H1 (cell line): Measurements from ENCODE around the gene ALK. TPM values are rescaled to one million over a fixed set of nuclear protein-coding genes. Genes with fewer than 3 reads are reported as not detected.

ENCODE experiments used
- CTCF ChIA-PET: fragments of 300-600 bp; sonication (Branson Sonifier 250); formaldehyde crosslinking; loops from one replicate; lab custom pipeline; 2021; ENCODE audit not compliant: partially characterized antibody; lab: Charles Lee
- POLR2A ChIA-PET: fragments of 300-600 bp; sonication (Branson Sonifier 250); formaldehyde crosslinking; loops from one replicate; lab custom pipeline; 2021; ENCODE audit warnings: inconsistent platforms; ENCODE audit not compliant: partially characterized antibody; lab: Charles Lee
- DNase-seq, 2 experiments: peaks; one replicate each; pipeline versions ENCODE4 v3.0.0 to v3.0.0-alpha.2; 2010 to 2022; ENCODE audit warnings: low spot score in 2 of 2, low read depth in 1 of 2, mixed read lengths in 1 of 2
- FAIRE-seq: peaks from 2 replicates; lab custom pipeline; 2011; peaks lifted over from hg19 to GRCh38; lab: Jason Lieb, UNC
- H2AFZ ChIP-seq: 2 replicates; pipeline ENCODE4 v1.8.1; 2012; ENCODE audit warnings: low read length, inconsistent platforms
- H2AK5ac ChIP-seq: 2 replicates; pipeline ENCODE4 v1.6.1; 2013; ENCODE audit warnings: low read depth, low read length
- H2BK120ac ChIP-seq: replicated peaks from 2 replicates; pipeline ENCODE3; 2013; ENCODE audit warnings: low read depth, low read length, inconsistent platforms
- H2BK12ac ChIP-seq: 2 replicates; pipeline ENCODE4 v1.6.1; 2013; ENCODE audit warnings: low read depth, low read length
- H2BK15ac ChIP-seq: 2 replicates; pipeline ENCODE4 v1.6.1; 2013; ENCODE audit warnings: low read length
- H2BK20ac ChIP-seq: 2 replicates; pipeline ENCODE4 v1.6.1; 2013; ENCODE audit warnings: low read length
- H2BK5ac ChIP-seq: 2 replicates; pipeline ENCODE4 v1.6.1; 2013; ENCODE audit warnings: low read depth, low read length
- H3K14ac ChIP-seq: 2 replicates; pipeline ENCODE4 v1.6.1; 2013; ENCODE audit warnings: inconsistent platforms; ENCODE audit not compliant: insufficient read length
- H3K18ac ChIP-seq: 2 replicates; pipeline ENCODE4 v1.6.1; 2013; ENCODE audit warnings: low read length; ENCODE audit errors: extremely low read depth
- H3K23ac ChIP-seq: 2 replicates; pipeline ENCODE4 v1.6.1; 2013; ENCODE audit warnings: inconsistent platforms; ENCODE audit not compliant: insufficient read length
- H3K23me2 ChIP-seq: 2 replicates; pipeline ENCODE4 v1.6.1; 2013; ENCODE audit warnings: low read depth, low read length
- H3K27ac ChIP-seq: 2 replicates; pipeline ENCODE4 v1.6.1; 2011; ENCODE audit warnings: low read depth, low read length, inconsistent platforms
- H3K27me3 ChIP-seq, 4 experiments: replicated peaks in 1 of 4; 1 replicate in 1 of 4; 2 replicates in 3 of 4; pipeline versions ENCODE4 v1.6.1 to v1.8.1; 2011 to 2013; ENCODE audit warnings: low read length in 3 of 4, mild to moderate bottlenecking in 3 of 4, inconsistent platforms in 2 of 4, mixed read lengths in 2 of 4, moderate library complexity in 1 of 4; ENCODE audit not compliant: control insufficient read depth in 3 of 4, insufficient read depth in 3 of 4; ENCODE audit errors: extremely low read depth in 1 of 4
- H3K36me3 ChIP-seq, 4 experiments: 2 replicates each; pipeline versions ENCODE4 v1.6.1 to v1.8.1; 2011 to 2013; ENCODE audit warnings: mild to moderate bottlenecking in 4 of 4, low read length in 3 of 4, moderate library complexity in 2 of 4, control low read depth in 1 of 4, inconsistent platforms in 1 of 4; ENCODE audit not compliant: insufficient read depth in 4 of 4, control insufficient read depth in 2 of 4
- H3K4ac ChIP-seq: replicated peaks from 2 replicates; pipeline ENCODE3; 2013; ENCODE audit warnings: low read length, low read depth, mixed read lengths, inconsistent platforms; ENCODE audit not compliant: insufficient read length
- H3K4me1 ChIP-seq, 4 experiments: replicated peaks in 1 of 4; 1 replicate in 1 of 4; 2 replicates in 3 of 4; pipeline versions ENCODE4 v1.6.1 to v1.8.1; 2011 to 2013; ENCODE audit warnings: low read length in 3 of 4, inconsistent platforms in 2 of 4, mixed read lengths in 1 of 4; ENCODE audit not compliant: insufficient read depth in 4 of 4, control insufficient read depth in 3 of 4
- H3K4me2 ChIP-seq, 2 experiments: 2 replicates each; pipeline versions ENCODE4 v1.6.1 to v1.8.1; 2011 to 2013; ENCODE audit warnings: low read depth in 2 of 2, low read length in 2 of 2, control low read depth in 1 of 2, inconsistent platforms in 1 of 2, mild to moderate bottlenecking in 1 of 2; ENCODE audit not compliant: insufficient read depth in 1 of 2
- H3K4me3 ChIP-seq, 4 experiments: fragments of 200-600, 300-600 bp in 1 of 4; sonication (generic), shearing (Covaris generic), sonication (Bioruptor Twin) in 1 of 4; 2 replicates each; pipeline versions ENCODE4 v1.5.1 to v1.8.1; 2011 to 2016; ENCODE audit warnings: low read length in 4 of 4, low read depth in 3 of 4, control low read depth in 2 of 4, inconsistent platforms in 2 of 4, mild to moderate bottlenecking in 2 of 4, mixed read lengths in 1 of 4, moderate library complexity in 1 of 4; ENCODE audit not compliant: insufficient read depth in 2 of 4; ENCODE audit errors: extremely low read depth in 1 of 4
- H3K56ac ChIP-seq: replicated peaks from 2 replicates; pipeline ENCODE3; 2013; ENCODE audit warnings: low read depth, mild to moderate bottlenecking, mixed read lengths, low read length, inconsistent platforms; ENCODE audit not compliant: insufficient read length
- H3K79me1 ChIP-seq: 2 replicates; pipeline ENCODE4 v1.6.1; 2013; ENCODE audit warnings: low read depth, low read length, control low read depth
- H3K79me2 ChIP-seq, 2 experiments: 2 replicates each; pipeline versions ENCODE4 v1.6.1 to v1.8.1; 2012 to 2013; ENCODE audit warnings: low read length in 2 of 2, mild to moderate bottlenecking in 2 of 2, inconsistent platforms in 1 of 2; ENCODE audit not compliant: insufficient read depth in 2 of 2, control insufficient read depth in 1 of 2
- H3K9ac ChIP-seq, 4 experiments: replicated peaks in 1 of 4; 1 replicate in 1 of 4; 2 replicates in 3 of 4; pipeline versions ENCODE4 v1.6.1 to v1.8.1; 2011 to 2013; ENCODE audit warnings: low read depth in 3 of 4, low read length in 3 of 4, control low read depth in 2 of 4, mild to moderate bottlenecking in 2 of 4, moderate library complexity in 2 of 4, inconsistent platforms in 1 of 4; ENCODE audit errors: extremely low read depth in 1 of 4
- H3K9me3 ChIP-seq, 2 experiments: 2 replicates each; pipeline versions ENCODE4 v1.6.1 to v1.8.1; 2012 to 2013; ENCODE audit warnings: mild to moderate bottlenecking in 2 of 2, moderate library complexity in 2 of 2, control low read depth in 1 of 2, inconsistent platforms in 1 of 2, low read depth in 1 of 2, low read length in 1 of 2, mixed read lengths in 1 of 2; ENCODE audit not compliant: insufficient read depth in 2 of 2
- H4K20me1 ChIP-seq, 2 experiments: replicated peaks in 1 of 2; 2 replicates each; pipeline versions ENCODE3 to v1.8.1; 2011 to 2013; ENCODE audit warnings: inconsistent platforms in 2 of 2, low read length in 2 of 2, mild to moderate bottlenecking in 1 of 2; ENCODE audit not compliant: insufficient read depth in 2 of 2, control insufficient read depth in 1 of 2
- H4K5ac ChIP-seq: 2 replicates; pipeline ENCODE4 v1.6.1; 2013; ENCODE audit warnings: low read length, low read depth, mixed read lengths, inconsistent platforms; ENCODE audit not compliant: insufficient read length
- H4K8ac ChIP-seq: 2 replicates; pipeline ENCODE4 v1.8.0; 2013; ENCODE audit warnings: mild to moderate bottlenecking, moderate library complexity, low read length, inconsistent platforms; ENCODE audit not compliant: insufficient read depth; ENCODE audit errors: extremely low read depth
- H4K91ac ChIP-seq: replicated peaks from 2 replicates; pipeline ENCODE3; 2013; ENCODE audit warnings: low read length, mixed read lengths, inconsistent platforms; ENCODE audit not compliant: insufficient read length
- CHD2 ChIP-seq: IDR thresholded peaks from 2 replicates; pipeline ENCODE4 v1.6.1; 2012; ENCODE audit warnings: low read length, improper control_type of control experiment
- GTF2F1 ChIP-seq: IDR thresholded peaks from 2 replicates; pipeline ENCODE4 v1.6.1; 2012; ENCODE audit warnings: low read depth, low read length, improper control_type of control experiment, borderline replicate concordance
- KDM5A ChIP-seq: fragments of 200-600 bp; IDR thresholded peaks from 2 replicates; pipeline ENCODE4 v1.7.1; 2012; ENCODE audit warnings: mild to moderate bottlenecking, low read length, inconsistent platforms, mixed read lengths
- NANOG ChIP-seq: IDR thresholded peaks from 2 replicates; pipeline ENCODE4 v1.6.1; 2011; ENCODE audit warnings: low read length, low read depth, mild to moderate bottlenecking, inconsistent platforms; ENCODE audit not compliant: insufficient read depth, poor library complexity, severe bottlenecking
- NRF1 ChIP-seq: IDR thresholded peaks from 2 replicates; pipeline ENCODE4 v1.6.1; 2011; ENCODE audit warnings: mild to moderate bottlenecking, low read depth, low read length, improper control_type of control experiment
- WGBS, 2 experiments: shearing (Covaris generic) in 1 of 2; methylation state at CpG; one replicate each; pipeline versions ENCODE4 v1.1.6 to v1.1.7; 2013 to 2015; ENCODE audit warnings: low lambda C conversion rate in 2 of 2, mixed read lengths in 2 of 2, inconsistent platforms in 1 of 2, low coverage in 1 of 2, missing lambda C conversion rate in 1 of 2; ENCODE audit not compliant: insufficient replicate concordance in 2 of 2, insufficient coverage in 1 of 2, insufficient read length in 1 of 2; ENCODE audit errors: extremely low coverage in 1 of 2, missing lambda C conversion rate in 1 of 2; 5-methylcytosine and 5-hydroxymethylcytosine counted together
- polyA plus RNA-seq, 7 experiments: library from polyadenylated mRNA; depleted of rRNA in 3 of 7; stranded (reverse) in 5 of 7; unstranded in 2 of 7; fragments of >200 nt in 5 of 7; fragments of 200-250 nt in 2 of 7; gene quantifications; 1 replicate in 5 of 7; 2 replicates in 1 of 7; 4 replicates in 1 of 7; pipeline versions ENCODE4 v1.2.1 to v1.2.3, GENCODE V29; 2011 to 2013; ENCODE audit warnings: missing spikeins in 2 of 7, mixed read lengths in 2 of 7
- total RNA-seq: library from RNA; stranded (reverse); fragmentation: NEBNext Ultra II Directional; extraction: Animal tissue kit (Norgen Biotek cat#: 25700); gene quantifications from 2 replicates; pipeline ENCODE4 v1.2.1, GENCODE V29; 2021

ALK gene
- total and polyA plus RNA-seq, 2 of the 8 experiments (the other 6 are each of a cell fraction or from before 2014, with no cell fraction given): 0.02 to 0.09 TPM

DNA sequence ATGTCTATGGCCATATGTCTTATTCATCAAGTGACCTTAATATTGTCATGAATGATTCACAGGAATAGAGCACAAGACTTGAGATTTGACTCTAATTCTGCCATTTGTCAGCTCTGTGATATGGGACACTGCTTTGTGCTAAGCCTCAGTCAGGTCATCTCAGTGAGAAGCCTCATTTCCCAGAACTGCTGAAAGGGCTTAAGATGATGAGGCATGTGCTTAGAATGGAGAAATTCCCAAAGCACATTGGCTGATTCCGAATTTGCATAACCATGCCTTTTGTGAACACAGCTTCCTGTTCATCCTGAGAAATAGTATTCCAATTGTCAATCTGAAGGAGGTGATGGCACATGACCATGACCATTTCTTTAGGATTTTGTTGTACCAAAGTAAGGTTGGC lies 218.1 kb downstream of the ALK start:
- Histone ChIP-seq H3K9me3 (no peaks in the 10 kb centered on the region), H2BK15ac (no peak overlapping the region), H3K79me2 (no peaks in the 10 kb centered on the region), H2BK120ac (no peak overlapping the region), H3K9ac (no peak overlapping the region), H4K20me1 (no peaks in the 10 kb centered on the region), H2AK5ac (no peak overlapping the region), H3K4ac (no peak overlapping the region), H3K27ac (no peak overlapping the region), H3K36me3 (no peaks in the 10 kb centered on the region), H2BK5ac (no peak overlapping the region), H3K4me3 (no peak overlapping the region), H4K5ac (no peak overlapping the region), H2BK20ac (no peak overlapping the region), H4K91ac (no peak overlapping the region), H4K8ac (no peak overlapping the region), H3K23ac (no peak overlapping the region), H3K4me2 (no peak overlapping the region), H3K79me1 (no peaks in the 10 kb centered on the region), H3K27me3 (no peaks in the 10 kb centered on the region), H3K18ac (no peak overlapping the region), H3K23me2 (no peaks in the 10 kb centered on the region), H2AFZ (no peak overlapping the region), H3K4me1 (peaks cover 0 to 6% (median 0%) of the 10 kb centered on the region in 4 experiments; a peak in 1 of 7 replicates), H3K14ac (no peak overlapping the region), H3K56ac (no peak overlapping the region), H2BK12ac (no peak overlapping the region)
- TF ChIP-seq NANOG (no peak), NRF1 (no peak), CHD2 (no peak), KDM5A (no peak), GTF2F1 (no peak)
- DNase-seq (no peak), FAIRE-seq (no peak)
- CTCF ChIA-PET: no interaction called here
- POLR2A ChIA-PET: no interaction called here
- 95% methylated on average over 1 of the region's 1 CpG; no CpG with 5 or more reads in 1 of the 2 experiments for WGBS, 2 experiments
